Thymus (tissue), 11 donors: ENCODE measurements around the gene RNF135. TPM values are rescaled to one million over a fixed set of nuclear protein-coding genes. Genes with fewer than 3 reads are reported as not detected.
"Not testable (repeated sequence)": the region's sequence is repeated elsewhere in the genome, so short reads cannot be mapped to it uniquely, and the experiment has no call there.

ENCODE experiments used
- DNase-seq, 9 donors: peaks; one replicate each; pipeline ENCODE4 v3.0.0-alpha.2; 2013; ENCODE audit warnings: low spot score in 9 of 9, low read depth in 6 of 9, missing footprints in 1 of 9
- H3K27ac ChIP-seq, 2 donors: one replicate each; pipeline ENCODE4 v1.5.1; 2013; ENCODE audit warnings: control low read depth in 1 of 2, low read depth in 1 of 2, low read length in 1 of 2, mild to moderate bottlenecking in 1 of 2, moderate library complexity in 1 of 2
- H3K27me3 ChIP-seq, 2 donors: one replicate each; pipeline ENCODE4 v1.5.1; 2013; ENCODE audit warnings: low read length in 1 of 2; ENCODE audit not compliant: control insufficient read depth in 2 of 2, insufficient read depth in 1 of 2
- H3K36me3 ChIP-seq, 2 donors: one replicate each; pipeline ENCODE4 v1.5.1; 2013; ENCODE audit warnings: low read length in 1 of 2, mild to moderate bottlenecking in 1 of 2, moderate library complexity in 1 of 2; ENCODE audit not compliant: control insufficient read depth in 2 of 2, insufficient read depth in 2 of 2
- H3K4me1 ChIP-seq, 2 donors: one replicate each; pipeline ENCODE4 v1.5.1; 2013; ENCODE audit warnings: low read length in 2 of 2; ENCODE audit not compliant: control insufficient read depth in 2 of 2, insufficient read depth in 2 of 2
- H3K4me3 ChIP-seq, 2 donors: one replicate each; pipeline ENCODE4 v1.5.1; 2013; ENCODE audit warnings: low read length in 2 of 2, control low read depth in 1 of 2, mild to moderate bottlenecking in 1 of 2
- H3K9me3 ChIP-seq, 2 donors: one replicate each; pipeline ENCODE4 v1.5.1; 2013; ENCODE audit warnings: low read length in 1 of 2, mild to moderate bottlenecking in 1 of 2; ENCODE audit not compliant: control insufficient read depth in 2 of 2, insufficient read depth in 1 of 2
- WGBS: extraction: QIAGEN DNeasy Blood & Tissue Kit; methylation state at CpG from one replicate; pipeline ENCODE4 v1.1.7; 2013; 5-methylcytosine and 5-hydroxymethylcytosine counted together
- polyA plus RNA-seq: library from polyadenylated mRNA; stranded (reverse); fragments of 200-250 nt; gene quantifications from one replicate; pipeline ENCODE4 v1.2.3, GENCODE V29; 2013
- total RNA-seq: library from RNA; stranded (reverse); fragments of 120-200 nt; gene quantifications from one replicate; pipeline ENCODE4 v1.2.4, GENCODE V29; 2013
- donor health status: healthy.

Gene RNF135
- total and polyA plus RNA-seq, 2 donors = 6.7 to 19.2 TPM

GRCh38 chr17:30929861-30930260 is 41.0 kb upstream of the RNF135 start:
- H3K36me3 ChIP-seq, H3K4me1 ChIP-seq, H3K27me3 ChIP-seq, H3K9me3 ChIP-seq, DNase-seq, H3K4me3 ChIP-seq, H3K27ac ChIP-seq: not testable (repeated sequence)
- 98% methylated on average over 3 of the region's 3 CpGs for WGBS

- Histone ChIP-seq H3K27me3 (peaks cover 0 to 7% of the 10 kb centered on the region in 2 donors), H3K36me3 (no peaks in the 10 kb centered on the region), H3K4me3 (no peak overlapping the region), H3K27ac (no peak overlapping the region), H3K9me3 (no peaks in the 10 kb centered on the region), H3K4me1 (no peaks in the 10 kb centered on the region)
- DNase-seq = no peak
- WGBS = over 99% methylated on average over 3 of the region's 3 CpGs
Observed at GRCh38 chr17:30930495-30930894, 40.3 kb upstream of the RNF135 start.

GRCh38 chr17:30931582-30931981 is 39.3 kb upstream of the RNF135 start:
- not testable (repeated sequence) for H3K27me3 ChIP-seq, H3K9me3 ChIP-seq, H3K27ac ChIP-seq, H3K4me1 ChIP-seq, H3K36me3 ChIP-seq, DNase-seq, H3K4me3 ChIP-seq
- 98% methylated on average over 8 of the region's 8 CpGs for WGBS

- no peak overlapping the region for H3K27ac ChIP-seq
- no peaks in the 10 kb centered on the region for H3K9me3 ChIP-seq
- no peaks in the 10 kb centered on the region for H3K4me1 ChIP-seq
- no peaks in the 10 kb centered on the region for H3K36me3 ChIP-seq
- H3K4me3 ChIP-seq = no peak overlapping the region
- no peak for DNase-seq
- no peaks in the 10 kb centered on the region for H3K27me3 ChIP-seq
- 51% methylated on average over 5 of the region's 5 CpGs for WGBS
Observed at GRCh38 chr17:30933966-30934365, 36.9 kb upstream of the RNF135 start.

GRCh38 chr17:30939051-30939689 is 31.7 kb upstream of the RNF135 start:
- 97% methylated on average over 13 of the region's 13 CpGs for WGBS

GRCh38 chr17:30942308-30943079 is 28.3 kb upstream of the RNF135 start:
- no peak for DNase-seq
- Histone ChIP-seq H3K27ac (no peak overlapping the region), H3K36me3 (no peaks in the 10 kb centered on the region), H3K4me1 (no peaks in the 10 kb centered on the region), H3K27me3 (no peaks in the 10 kb centered on the region), H3K4me3 (no peak overlapping the region), H3K9me3 (no peaks in the 10 kb centered on the region)
- WGBS = 53% methylated on average over 4 of the region's 4 CpGs

More at GRCh38 chr17:30939051-30939689, 31.7 kb upstream of the RNF135 start:
- no peaks in the 10 kb centered on the region for H3K4me1 ChIP-seq
- no peak for DNase-seq
- H3K27me3 ChIP-seq = no peaks in the 10 kb centered on the region
- no peak overlapping the region for H3K4me3 ChIP-seq
- no peak overlapping the region for H3K27ac ChIP-seq
- no peaks in the 10 kb centered on the region for H3K9me3 ChIP-seq
- no peaks in the 10 kb centered on the region for H3K36me3 ChIP-seq

- H3K27me3 ChIP-seq = no peaks in the 10 kb centered on the region
- no peak overlapping the region for H3K4me3 ChIP-seq
- no peak overlapping the region for H3K27ac ChIP-seq
- no peaks in the 10 kb centered on the region for H3K36me3 ChIP-seq
- H3K4me1 ChIP-seq = no peaks in the 10 kb centered on the region
- WGBS = 98% methylated on average over 5 of the region's 5 CpGs
- no peaks in the 10 kb centered on the region for H3K9me3 ChIP-seq
- no peak for DNase-seq
Observed at GRCh38 chr17:30947796-30948195, 23.0 kb upstream of the RNF135 start.

GRCh38 chr17:30950189-30950588 is 20.6 kb upstream of the RNF135 start:
- Histone ChIP-seq H3K9me3 (no peaks in the 10 kb centered on the region), H3K4me3 (no peak overlapping the region), H3K4me1 (no peaks in the 10 kb centered on the region), H3K27me3 (no peaks in the 10 kb centered on the region), H3K27ac (no peak overlapping the region), H3K36me3 (no peaks in the 10 kb centered on the region)
- WGBS = 97% methylated on average over 5 of the region's 5 CpGs
- no peak for DNase-seq

- Histone ChIP-seq H3K36me3 (no peaks in the 10 kb centered on the region), H3K4me1 (no peaks in the 10 kb centered on the region), H3K27me3 (no peaks in the 10 kb centered on the region), H3K9me3 (no peaks in the 10 kb centered on the region), H3K27ac (no peak overlapping the region), H3K4me3 (no peak overlapping the region)
- 83% methylated on average over 9 of the region's 9 CpGs for WGBS
- DNase-seq = no peak
Observed at GRCh38 chr17:30950669-30951399, 20.0 kb upstream of the RNF135 start.
